Posterior cingulate gyrus (tissue), 11 donors: ENCODE results near the gene ZWILCH.
A peak's percentile ranks its signal among the peaks of the same experiment; 100 is the strongest.

Source experiments
- DNase-seq, 10 donors: peaks; one replicate each; pipeline versions ENCODE4 v3.0.0 to v3.0.0-alpha.2; 2020 to 2021; ENCODE audit warnings: mixed read lengths in 3 of 10
- intact Hi-C: fragments of 100-400 bp; cut with DNase I; formaldehyde crosslinking; loops from one replicate; pipeline ENCODE4 v1.15.1; 2023

Gene ZWILCH

GRCh38 chr15:66523926-66524325 is 18.8 kb downstream of the ZWILCH start:
- intact Hi-C loops, result no loop called here

GRCh38 chr15:66524838-66525237 is 19.7 kb downstream of the ZWILCH start:
- intact Hi-C loops, result no loop called here
- no peak for DNase-seq

More at GRCh38 chr15:66523926-66524325, 18.8 kb downstream of the ZWILCH start:
- DNase-seq, result no peak

GRCh38 chr15:66535056-66535455 is 29.9 kb downstream of the ZWILCH start:
- intact Hi-C loops, result no loop called here
- DNase-seq, result no peak

- intact Hi-C loops, result no loop called here
- DNase-seq, result no peak
Measured at GRCh38 chr15:66542896-66543295, 37.8 kb downstream of the ZWILCH start.

GRCh38 chr15:66545255-66545654 is 40.1 kb downstream of the ZWILCH start:
- intact Hi-C loops, result no loop called here
- no peak for DNase-seq

- DNase-seq, result no peak
- intact Hi-C loops, result no loop called here
Measured at GRCh38 chr15:66555685-66556084, 50.6 kb downstream of the ZWILCH start.

- DNase-seq, result no peak
- intact Hi-C loops, result no loop called here
Measured at GRCh38 chr15:66558271-66558670, 53.1 kb downstream of the ZWILCH start.

GRCh38 chr15:66560856-66561525 is 55.9 kb downstream of the ZWILCH start:
- no peak for DNase-seq
- intact Hi-C loops, result no loop called here

GRCh38 chr15:66563126-66563525 is 58.0 kb downstream of the ZWILCH start:
- DNase-seq, result no peak
- intact Hi-C loops, result no loop called here

- intact Hi-C loops, result no loop called here
- peak in 1 of 10 donors; percentile 49 for DNase-seq
Measured at GRCh38 chr15:66563566-66564110, 58.5 kb downstream of the ZWILCH start.

- intact Hi-C loops, result no loop called here
- DNase-seq, result peak in 1 of 10 donors; percentile 72
Measured at GRCh38 chr15:66564136-66565041, 59.3 kb downstream of the ZWILCH start.

GRCh38 chr15:66565141-66565641 is 60.1 kb downstream of the ZWILCH start:
- DNase-seq, result no peak
- intact Hi-C loops, result no loop called here

- DNase-seq, result peak in 4 of 10 donors; percentile 18 to 86 (median 32)
- intact Hi-C loops, result no loop called here
Measured at GRCh38 chr15:66565741-66566144, 60.6 kb downstream of the ZWILCH start, which contains the start of gene LCTL. Gene LCTL, minus strand, starts transcription at chr15:66565998. Its CDS starts 633 bp downstream, at chr15:66565365.

- intact Hi-C loops, result no loop called here
- DNase-seq, result peak in 7 of 10 donors; percentile 35 to 84 (median 48)
Measured at GRCh38 chr15:66566963-66567531, 61.9 kb downstream of the ZWILCH start.

GRCh38 chr15:66567897-66568296 is 62.8 kb downstream of the ZWILCH start:
- intact Hi-C loops, result no loop called here
- no peak for DNase-seq

- intact Hi-C loops, result no loop called here
- no peak for DNase-seq
Measured at GRCh38 chr15:66569461-66570137, 64.5 kb downstream of the ZWILCH start.

GRCh38 chr15:66570327-66570726 is 65.2 kb downstream of the ZWILCH start:
- DNase-seq, result no peak

GRCh38 chr15:66570842-66571478 is 65.8 kb downstream of the ZWILCH start:
- intact Hi-C loops, result no loop called here
- no peak for DNase-seq

More at GRCh38 chr15:66570327-66570726, 65.2 kb downstream of the ZWILCH start:
- intact Hi-C loops, result no loop called here

GRCh38 chr15:66572146-66572545 is 67.0 kb downstream of the ZWILCH start:
- intact Hi-C loops, result no loop called here

GRCh38 chr15:66573348-66573718 is 68.2 kb downstream of the ZWILCH start:
- intact Hi-C loops, result no loop called here
- peak in 1 of 10 donors; percentile 72 for DNase-seq

More at GRCh38 chr15:66572146-66572545, 67.0 kb downstream of the ZWILCH start:
- DNase-seq, result no peak
